Sigmoid colon (tissue), 4 donors: ENCODE data around the gene RPTOR.

Source experiments
- EP300 ChIP-seq, 4 donors: sonication (generic); formaldehyde crosslinking; IDR thresholded peaks; one replicate each; pipeline ENCODE4 v1.6.1; 2017; ENCODE audit warnings: antibody characterized with exemption in 4 of 4
- TF ChIP-seq, protein P1 (sequence below), 4 experiments: fragments of 450-650 bp in 3 of 4; fragments of 200-600 bp in 1 of 4; IDR thresholded peaks; one replicate each; pipeline ENCODE4 v1.5.1; 2016 to 2019; ENCODE audit warnings: antibody characterized with exemption in 4 of 4, mild to moderate bottlenecking in 3 of 4, moderate library complexity in 2 of 4

DNA sequence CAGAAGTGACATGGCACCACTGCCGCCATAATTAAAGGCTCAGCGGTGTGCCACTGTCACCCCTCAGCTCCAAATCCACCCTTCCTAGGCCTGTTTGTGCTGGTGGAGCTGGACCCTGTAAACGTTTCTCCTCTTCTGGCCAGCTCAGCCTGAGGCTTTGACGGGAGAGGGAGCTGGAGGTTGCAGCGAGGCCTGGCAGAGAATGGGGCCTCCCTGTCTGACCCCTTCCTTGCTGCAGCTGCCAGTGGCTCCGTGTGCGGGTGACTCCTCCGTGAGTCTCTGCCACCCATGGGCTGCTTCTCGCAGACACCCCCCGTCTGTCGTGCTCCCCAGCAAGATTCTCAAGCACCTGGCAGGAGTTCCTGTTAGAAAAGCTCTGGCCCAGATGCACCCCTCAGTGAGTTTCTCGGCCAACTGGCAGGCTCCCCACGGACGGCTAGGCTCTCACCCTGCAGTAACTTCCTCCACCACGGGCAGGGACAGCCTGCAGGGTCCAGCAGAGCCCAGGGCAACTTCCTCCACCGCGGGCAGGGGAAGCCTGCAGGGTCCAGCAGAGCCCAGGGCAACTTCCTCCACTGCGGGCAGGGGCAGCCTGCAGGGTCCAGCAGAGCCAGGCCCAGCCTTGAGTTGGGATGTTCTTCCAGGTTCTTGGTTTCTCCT, 442.3 kb downstream of the RPTOR start:
- no peak for TF ChIP-seq EP300 (IDR thresholded peaks at IDR 0.05)
- TF ChIP-seq, protein P1, sequence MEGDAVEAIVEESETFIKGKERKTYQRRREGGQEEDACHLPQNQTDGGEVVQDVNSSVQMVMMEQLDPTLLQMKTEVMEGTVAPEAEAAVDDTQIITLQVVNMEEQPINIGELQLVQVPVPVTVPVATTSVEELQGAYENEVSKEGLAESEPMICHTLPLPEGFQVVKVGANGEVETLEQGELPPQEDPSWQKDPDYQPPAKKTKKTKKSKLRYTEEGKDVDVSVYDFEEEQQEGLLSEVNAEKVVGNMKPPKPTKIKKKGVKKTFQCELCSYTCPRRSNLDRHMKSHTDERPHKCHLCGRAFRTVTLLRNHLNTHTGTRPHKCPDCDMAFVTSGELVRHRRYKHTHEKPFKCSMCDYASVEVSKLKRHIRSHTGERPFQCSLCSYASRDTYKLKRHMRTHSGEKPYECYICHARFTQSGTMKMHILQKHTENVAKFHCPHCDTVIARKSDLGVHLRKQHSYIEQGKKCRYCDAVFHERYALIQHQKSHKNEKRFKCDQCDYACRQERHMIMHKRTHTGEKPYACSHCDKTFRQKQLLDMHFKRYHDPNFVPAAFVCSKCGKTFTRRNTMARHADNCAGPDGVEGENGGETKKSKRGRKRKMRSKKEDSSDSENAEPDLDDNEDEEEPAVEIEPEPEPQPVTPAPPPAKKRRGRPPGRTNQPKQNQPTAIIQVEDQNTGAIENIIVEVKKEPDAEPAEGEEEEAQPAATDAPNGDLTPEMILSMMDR (IDR thresholded peaks at IDR 0.05): no peak
